WERI-Rb-1 (cell line): ENCODE data around the gene MICU1.
A peak's percentile ranks its signal among the peaks of the same experiment; 100 is the strongest.

Experiments
- DNase-seq: peaks from one replicate; pipeline ENCODE4 v3.0.0-alpha.2; 2020
- H3K27ac ChIP-seq: fragments of 250-450 bp; sonication (Bioruptor Pico); 2 replicates; pipeline ENCODE4 v1.5.1; 2020; ENCODE audit warnings: mild to moderate bottlenecking, moderate library complexity
- H3K27me3 ChIP-seq: fragments of 250-450 bp; sonication (Bioruptor Pico); 2 replicates; pipeline ENCODE4 v1.5.1; 2021; ENCODE audit warnings: mild to moderate bottlenecking, low read depth, moderate library complexity; ENCODE audit not compliant: insufficient read depth, severe bottlenecking
- H3K36me3 ChIP-seq: fragments of 250-450 bp; sonication (Bioruptor Pico); 2 replicates; pipeline ENCODE4 v1.5.1; 2020; ENCODE audit warnings: mild to moderate bottlenecking, moderate library complexity
- H3K4me3 ChIP-seq: 2 replicates; pipeline ENCODE4 v1.5.1; 2011; ENCODE audit warnings: low read depth, mild to moderate bottlenecking, control low read depth, low read length
- H3K9me3 ChIP-seq: fragments of 250-450 bp; sonication (Bioruptor Pico); 2 replicates; pipeline ENCODE4 v1.5.1; 2021; ENCODE audit warnings: mild to moderate bottlenecking, moderate library complexity; ENCODE audit not compliant: severe bottlenecking
- CTCF ChIP-seq: IDR thresholded peaks from 2 replicates; pipeline ENCODE4 v1.5.1; 2011; ENCODE audit warnings: low read depth, mild to moderate bottlenecking, control low read depth, inconsistent platforms, low read length

The MICU1 gene

GRCh38 chr10:72335394-72336258 lies 290.3 kb downstream of the MICU1 start:
- peaks cover 58% of the 10 kb centered on the region for H3K36me3 ChIP-seq
- H3K27me3 ChIP-seq = no peaks in the 10 kb centered on the region
- H3K4me3 ChIP-seq = no peak overlapping the region
- H3K27ac ChIP-seq = 0 out of 2 replicates have a peak overlapping the region, but pooled peaks have one; percentile 16
- no peaks in the 10 kb centered on the region for H3K9me3 ChIP-seq
- no peak for DNase-seq
- no peak for TF ChIP-seq CTCF

- Histone ChIP-seq H3K27ac (0 out of 2 replicates have a peak overlapping the region, but pooled peaks have one; percentile 16), H3K9me3 (no peaks in the 10 kb centered on the region), H3K27me3 (no peaks in the 10 kb centered on the region), H3K36me3 (peaks cover 53% of the 10 kb centered on the region), H3K4me3 (no peak overlapping the region)
- no peak for DNase-seq
- no peak for TF ChIP-seq CTCF
These were observed 291.0 kb downstream of the MICU1 start for GRCh38 chr10:72334825-72335393.

GRCh38 chr10:72334196-72334824 lies 291.6 kb downstream of the MICU1 start:
- H3K36me3 ChIP-seq = peaks cover 49% of the 10 kb centered on the region
- no peak for DNase-seq

GRCh38 chr10:72333112-72334015 lies 292.5 kb downstream of the MICU1 start:
- DNase-seq = no peak
- peak overlapping the region; percentile 18; the same call in 1 of the 2 replicates for H3K27ac ChIP-seq

More at GRCh38 chr10:72334196-72334824, 291.6 kb downstream of the MICU1 start:
- TF ChIP-seq CTCF = no peak
- no peaks in the 10 kb centered on the region for H3K27me3 ChIP-seq
- H3K4me3 ChIP-seq = no peak overlapping the region
- no peaks in the 10 kb centered on the region for H3K9me3 ChIP-seq
- no peak overlapping the region for H3K27ac ChIP-seq

More at GRCh38 chr10:72333112-72334015, 292.5 kb downstream of the MICU1 start:
- Histone ChIP-seq H3K36me3 (peaks cover 43% of the 10 kb centered on the region), H3K27me3 (no peaks in the 10 kb centered on the region), H3K9me3 (no peaks in the 10 kb centered on the region), H3K4me3 (no peak overlapping the region)
- no peak for TF ChIP-seq CTCF
